Measurements from ENCODE around the gene HIC1. TPM values are rescaled to one million over a fixed set of nuclear protein-coding genes. Genes with fewer than 3 reads are reported as not detected.

Gene HIC1
- total and polyA plus RNA-seq, 9 of the 15 experiments (the other 6 are each of a cell fraction or from before 2014, with no cell fraction given) = 0.01 to 2.5 (median 0.18) TPM

GRCh38 chr17:2033153-2033552, 21.8 kb upstream of the HIC1 start:
- H3K9me1 ChIP-seq (ENCODE audit: control insufficient read depth, insufficient read depth, low read length) = no peaks in the 10 kb centered on the region
- intact Hi-C loops (cut with micrococcal nuclease) (loop anchor here (5.0 kb wide), 1 partner anchor 316 kb away; no protein-coding TSS in a partner anchor), in situ Hi-C loops (cut with MboI) (loop anchor here (5.0 to 10.0 kb wide), 2 partner anchors 126 to 318 kb away; partner anchors contain the start of gene TLCD2)
- BruUV-seq (replicated peaks) = no TSS peak
- TF ChIP-seq BRF1 (IDR thresholded peaks at IDR 0.05; ENCODE audit: borderline replicate concordance, extremely low read depth, insufficient read length) (no peak), ZNF23 (CRISPR knock-in tag; IDR thresholded peaks at IDR 0.05) (no peak), NR3C1 (CRISPR knock-in tag; IDR thresholded peaks at IDR 0.05) (no peak), FOS (IDR thresholded peaks at IDR 0.05; ENCODE audit: extremely low read depth, insufficient read length) (no peak), GATA2 (CRISPR knock-in tag; IDR thresholded peaks at IDR 0.05) (no peak), ETV5 (CRISPR knock-in tag; IDR thresholded peaks at IDR 0.05; ENCODE audit: low read depth) (no peak), ZNF586 (CRISPR knock-in tag; conservative IDR thresholded peaks at IDR 0.05) (no peak), STAG1 (CRISPR knock-in tag; IDR thresholded peaks at IDR 0.05; ENCODE audit: borderline replicate concordance) (no peak), SMARCA4 (IDR thresholded peaks at IDR 0.05) (no peak), TGIF2 (CRISPR knock-in tag; IDR thresholded peaks at IDR 0.05) (no peak), SFPQ (IDR thresholded peaks at IDR 0.05; ENCODE audit: low read depth, low read length) (no peak), SMARCA5 (IDR thresholded peaks at IDR 0.05) (no peak), ZNF184 (CRISPR knock-in tag; IDR thresholded peaks at IDR 0.05) (no peak)
- TF ChIP-seq, protein P1, sequence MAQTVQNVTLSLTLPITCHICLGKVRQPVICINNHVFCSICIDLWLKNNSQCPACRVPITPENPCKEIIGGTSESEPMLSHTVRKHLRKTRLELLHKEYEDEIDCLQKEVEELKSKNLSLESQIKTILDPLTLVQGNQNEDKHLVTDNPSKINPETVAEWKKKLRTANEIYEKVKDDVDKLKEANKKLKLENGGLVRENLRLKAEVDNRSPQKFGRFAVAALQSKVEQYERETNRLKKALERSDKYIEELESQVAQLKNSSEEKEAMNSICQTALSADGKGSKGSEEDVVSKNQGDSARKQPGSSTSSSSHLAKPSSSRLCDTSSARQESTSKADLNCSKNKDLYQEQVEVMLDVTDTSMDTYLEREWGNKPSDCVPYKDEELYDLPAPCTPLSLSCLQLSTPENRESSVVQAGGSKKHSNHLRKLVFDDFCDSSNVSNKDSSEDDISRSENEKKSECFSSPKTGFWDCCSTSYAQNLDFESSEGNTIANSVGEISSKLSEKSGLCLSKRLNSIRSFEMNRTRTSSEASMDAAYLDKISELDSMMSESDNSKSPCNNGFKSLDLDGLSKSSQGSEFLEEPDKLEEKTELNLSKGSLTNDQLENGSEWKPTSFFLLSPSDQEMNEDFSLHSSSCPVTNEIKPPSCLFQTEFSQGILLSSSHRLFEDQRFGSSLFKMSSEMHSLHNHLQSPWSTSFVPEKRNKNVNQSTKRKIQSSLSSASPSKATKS (CRISPR knock-in tag; IDR thresholded peaks at IDR 0.05) = no peak
- TF ChIP-seq, protein P2, sequence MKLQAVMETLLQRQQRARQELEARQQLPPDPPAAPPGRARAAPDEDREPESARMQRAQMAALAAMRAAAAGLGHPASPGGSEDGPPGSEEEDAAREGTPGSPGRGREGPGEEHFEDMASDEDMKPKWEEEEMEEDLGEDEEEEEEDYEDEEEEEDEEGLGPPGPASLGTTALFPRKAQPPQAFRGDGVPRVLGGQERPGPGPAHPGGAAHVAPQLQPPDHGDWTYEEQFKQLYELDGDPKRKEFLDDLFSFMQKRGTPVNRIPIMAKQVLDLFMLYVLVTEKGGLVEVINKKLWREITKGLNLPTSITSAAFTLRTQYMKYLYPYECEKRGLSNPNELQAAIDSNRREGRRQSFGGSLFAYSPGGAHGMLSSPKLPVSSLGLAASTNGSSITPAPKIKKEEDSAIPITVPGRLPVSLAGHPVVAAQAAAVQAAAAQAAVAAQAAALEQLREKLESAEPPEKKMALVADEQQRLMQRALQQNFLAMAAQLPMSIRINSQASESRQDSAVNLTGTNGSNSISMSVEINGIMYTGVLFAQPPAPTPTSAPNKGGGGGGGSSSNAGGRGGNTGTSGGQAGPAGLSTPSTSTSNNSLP (IDR thresholded peaks at IDR 0.05; ENCODE audit: borderline replicate concordance, low read depth, low read length) = no peak
- H4K20me1 ChIP-seq (replicated peaks; ENCODE audit: control insufficient read depth, insufficient read depth, low read length) = 0 out of 2 replicates have a peak, but pooled peaks cover 2% of the 10 kb centered on the region
- H3K4me2 ChIP-seq (ENCODE audit: insufficient read depth, low read length) = no peak overlapping the region
- no peak overlapping the region for H2AFZ ChIP-seq (ENCODE audit: low read depth, low read length)
- no peak overlapping the region for H3K4me3 ChIP-seq
- no peaks in the 10 kb centered on the region for H3K9me3 ChIP-seq (replicated peaks; ENCODE audit: control insufficient read depth, insufficient read depth, low read depth, low read length)
- ChIA-PET CTCF (ENCODE audit: low intra/inter-chr PET ratio) (no interaction called here), POLR2A (interaction anchor here (0.7 kb wide), 1 partner anchor 419 kb away, joined by 3 read pairs; no protein-coding TSS in a partner anchor)
- DNase-seq (ENCODE audit: extremely low read depth in 1 of 4, low spot score in 3 of 4) (no peak), FAIRE-seq (no peak), ATAC-seq (no peak)
- H3K4me1 ChIP-seq (replicated peaks in 1 of 2; ENCODE audit: control insufficient read depth in 2 of 2, insufficient read depth in 2 of 2, low read length in 2 of 2) = peaks cover 5 to 17% of the 10 kb centered on the region in 2 experiments; a peak in 4 of 5 replicates
- no peak overlapping the region for H3K9ac ChIP-seq (ENCODE audit: insufficient read depth in 1 of 2, low read depth in 2 of 2, low read length in 2 of 2)
- peaks cover 26% of the 10 kb centered on the region; the same call in 2 of the 3 replicates for H3K36me3 ChIP-seq (ENCODE audit: control insufficient read depth, insufficient read depth, low read length)
- no peaks in the 10 kb centered on the region for H3K27me3 ChIP-seq (ENCODE audit: control insufficient read depth in 2 of 2, insufficient read depth in 2 of 2, low read length in 2 of 2)
- H3K79me2 ChIP-seq (ENCODE audit: control insufficient read depth, insufficient read depth, low read length) = peaks cover 16% of the 10 kb centered on the region
- H3K27ac ChIP-seq (ENCODE audit: extremely low read depth, low read depth, low read length) = no peak overlapping the region
- WGBS (ENCODE audit: insufficient coverage, low coverage, missing lambda C conversion rate) = 79% methylated on average over 7 of the region's 7 CpGs

All from K562 (cell line).